ENCODE data around the gene GARS1.
"Not testable (repeated sequence)": the region's sequence is repeated elsewhere in the genome, so short reads cannot be mapped to it uniquely, and the experiment has no call there.

The GARS1 gene

DNA sequence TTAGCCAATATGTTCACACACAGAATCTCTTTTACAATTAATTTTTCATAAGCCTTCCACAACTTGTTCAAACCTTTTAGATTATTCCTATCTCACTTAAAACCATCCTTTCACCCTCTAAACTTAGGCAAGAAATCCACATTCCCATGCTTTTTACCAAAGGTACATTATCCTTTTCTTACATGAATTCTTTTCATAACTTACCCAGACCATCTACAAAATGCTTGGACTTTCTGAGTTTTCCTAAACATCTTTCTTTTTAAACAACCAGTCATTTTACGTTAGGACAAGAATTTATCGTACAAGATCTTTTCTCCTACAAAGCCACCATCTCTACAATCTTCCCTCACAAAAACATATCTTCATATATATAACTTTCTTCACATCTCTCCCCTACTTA lies 18.8 kb upstream of the GARS1 start:
- DNase-seq, result no peak

DNA sequence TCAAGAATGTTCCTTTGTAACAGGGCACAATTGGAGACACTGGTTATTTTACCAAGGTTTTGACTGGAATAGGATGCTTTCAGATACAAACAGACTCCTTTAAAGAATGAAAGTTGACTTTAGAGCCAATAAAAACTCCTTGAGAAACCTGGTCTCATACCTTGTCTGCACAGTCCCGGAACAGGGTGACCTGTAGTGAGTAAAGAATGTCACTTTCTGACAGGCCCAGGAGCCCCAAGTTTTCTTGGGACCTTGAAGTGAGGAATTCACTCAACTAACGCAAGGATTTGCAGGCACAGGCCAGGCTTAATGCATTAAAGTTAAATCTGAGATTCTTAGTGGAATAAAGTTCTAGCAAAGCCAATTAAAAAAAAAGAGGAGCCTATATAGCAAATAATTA lies 11.5 kb upstream of the GARS1 start:
- DNase-seq, result no peak

DNA sequence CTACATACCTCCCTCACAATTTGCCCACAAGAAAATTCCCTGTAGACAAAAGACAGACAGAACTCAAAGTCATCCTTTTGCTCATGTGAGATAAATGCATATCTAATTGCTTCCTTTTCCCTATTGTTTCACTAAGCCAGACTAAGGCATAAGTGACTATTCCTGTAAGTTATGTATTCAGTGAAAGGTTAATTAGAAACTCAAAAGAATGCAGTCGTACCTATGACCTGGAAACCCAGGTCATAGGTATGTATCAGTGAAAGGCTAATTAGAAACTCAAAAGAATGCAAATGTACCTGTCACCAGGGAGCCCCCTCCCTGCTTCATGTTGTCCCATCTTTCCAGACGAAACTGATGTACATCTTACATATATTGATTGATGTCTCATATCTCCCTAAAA lies 10.3 kb upstream of the GARS1 start:
- no peak for DNase-seq

DNA sequence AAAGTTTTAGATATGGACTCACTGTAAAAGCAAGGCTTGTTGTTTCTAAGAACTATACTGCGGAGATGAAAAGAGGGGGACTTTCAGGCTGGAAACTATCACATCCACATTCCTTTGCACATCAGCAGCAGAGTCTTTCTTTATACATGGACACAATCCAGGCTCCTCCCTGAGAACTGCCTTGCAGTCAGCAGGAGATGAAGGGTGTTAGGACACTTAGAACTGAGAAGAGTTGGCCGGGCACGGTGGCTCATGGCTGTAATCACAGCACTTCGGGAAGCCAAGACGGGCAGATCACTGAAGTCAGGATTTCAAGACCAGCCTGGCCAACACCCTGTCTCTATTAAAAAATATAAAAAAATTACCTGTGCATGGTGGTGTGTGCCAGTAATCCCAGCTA lies 9.7 kb upstream of the GARS1 start:
- DNase-seq, result no peak

DNA sequence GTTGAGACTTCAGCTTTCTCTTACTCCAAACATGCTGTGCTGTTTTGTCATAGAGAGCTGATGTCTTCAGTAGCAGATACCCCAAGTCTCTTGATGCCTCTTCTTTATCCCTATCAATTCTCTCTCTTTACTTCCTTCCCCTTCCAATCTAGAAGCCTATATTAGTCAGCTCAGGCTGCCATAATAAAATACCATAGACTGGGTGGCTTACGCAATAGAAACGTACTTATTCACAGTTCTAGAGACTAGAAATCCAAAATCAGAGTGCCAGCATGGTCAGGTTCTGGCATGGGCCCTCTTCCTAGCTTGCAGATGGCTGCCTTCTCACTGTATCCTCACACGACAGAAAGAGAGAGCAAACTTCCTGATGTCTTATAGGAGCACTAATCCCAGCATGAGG lies 9.0 kb upstream of the GARS1 start:
- no peak for DNase-seq

DNA sequence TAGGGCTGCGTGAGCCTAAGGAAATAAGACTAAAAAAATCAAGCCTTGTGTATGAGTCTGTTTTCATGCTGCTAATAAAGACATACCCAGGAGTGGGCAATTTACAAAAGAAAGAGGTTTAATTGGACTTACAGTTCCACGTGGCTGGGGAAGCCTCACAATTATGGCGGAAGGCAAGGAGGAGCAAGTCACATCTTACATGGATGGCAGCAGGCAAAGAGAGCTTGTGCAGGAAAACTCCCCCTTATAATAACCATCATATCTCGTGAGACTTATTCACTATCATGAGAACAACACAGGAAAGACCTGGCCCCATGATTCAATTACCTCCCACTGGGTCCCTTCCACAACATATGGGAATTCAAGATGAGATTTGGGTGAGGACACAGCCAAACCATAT lies 7.1 kb upstream of the GARS1 start:
- DNase-seq, result not testable (repeated sequence)

DNA sequence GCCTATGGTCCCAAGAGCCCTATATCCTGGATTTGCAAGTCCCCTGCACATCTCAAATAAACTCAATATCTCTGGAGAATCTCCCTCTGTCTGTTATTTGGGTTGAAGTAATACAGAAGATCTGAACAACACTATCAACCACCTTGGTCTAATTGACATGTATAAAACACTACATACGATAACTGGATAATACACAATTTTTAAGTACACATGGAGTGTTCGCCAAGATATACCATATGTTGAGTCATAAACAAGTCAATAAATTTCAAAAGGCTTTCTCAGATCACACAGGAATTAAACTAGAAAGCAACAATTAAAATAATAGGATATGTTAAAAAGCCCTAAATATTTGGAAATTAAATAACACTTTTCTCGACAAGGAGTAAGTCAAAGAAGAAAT lies 5.6 kb upstream of the GARS1 start:
- no peak for DNase-seq

DNA sequence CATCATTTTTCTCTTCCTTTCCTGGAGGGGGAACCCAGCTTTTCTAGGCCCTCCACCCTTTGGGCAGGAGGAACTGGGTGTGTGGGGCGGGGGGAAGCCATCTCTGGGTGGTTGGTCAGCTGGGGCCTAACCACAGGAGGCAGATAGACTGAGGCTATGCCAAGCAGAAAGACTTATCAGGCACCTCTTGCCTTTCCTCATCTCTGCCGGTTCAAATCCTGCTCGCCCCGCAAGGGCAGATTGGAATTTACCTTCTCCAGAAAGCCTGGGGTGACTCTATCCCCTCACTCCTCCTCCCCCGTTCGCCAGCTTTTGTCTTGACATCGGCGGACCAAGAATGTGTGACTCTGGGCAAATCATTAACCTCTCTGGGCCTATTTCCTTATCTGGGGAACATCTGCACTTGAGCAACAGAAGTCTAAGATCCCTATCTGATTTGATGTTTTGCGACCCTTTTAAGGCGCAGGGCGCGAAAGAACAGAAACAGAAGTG lies 584 bp upstream of the GARS1 start:
- DNase-seq, result peak; percentile 33

DNA sequence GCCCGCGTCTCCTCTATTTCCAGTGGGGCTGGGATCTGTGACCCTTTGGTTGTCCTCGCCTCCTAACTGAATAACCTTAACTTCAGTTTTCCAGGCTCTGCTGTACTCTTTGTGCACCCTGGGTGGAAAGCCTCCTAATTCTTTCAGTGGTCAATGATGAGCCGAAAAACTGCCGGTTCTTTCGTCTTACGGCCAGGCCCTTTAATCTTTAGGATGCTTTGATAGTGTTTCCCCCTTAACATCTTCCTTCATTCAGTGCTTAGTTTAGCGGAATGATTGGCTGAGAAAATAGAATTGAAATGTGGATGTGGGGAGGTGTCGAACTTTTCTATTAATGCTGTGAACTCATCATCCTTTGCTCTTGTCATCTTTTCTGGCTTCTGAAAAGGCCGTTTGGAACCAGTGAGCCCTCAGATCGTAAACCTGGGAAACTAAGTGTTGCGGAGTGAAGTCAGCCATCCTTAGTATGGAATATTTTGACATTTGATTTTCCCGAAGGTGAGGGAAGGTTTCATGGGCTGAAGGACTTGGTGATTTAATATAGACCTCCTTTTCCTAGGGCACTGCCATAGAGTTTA lies 847 bp downstream of the GARS1 start:
- no peak for DNase-seq

DNA sequence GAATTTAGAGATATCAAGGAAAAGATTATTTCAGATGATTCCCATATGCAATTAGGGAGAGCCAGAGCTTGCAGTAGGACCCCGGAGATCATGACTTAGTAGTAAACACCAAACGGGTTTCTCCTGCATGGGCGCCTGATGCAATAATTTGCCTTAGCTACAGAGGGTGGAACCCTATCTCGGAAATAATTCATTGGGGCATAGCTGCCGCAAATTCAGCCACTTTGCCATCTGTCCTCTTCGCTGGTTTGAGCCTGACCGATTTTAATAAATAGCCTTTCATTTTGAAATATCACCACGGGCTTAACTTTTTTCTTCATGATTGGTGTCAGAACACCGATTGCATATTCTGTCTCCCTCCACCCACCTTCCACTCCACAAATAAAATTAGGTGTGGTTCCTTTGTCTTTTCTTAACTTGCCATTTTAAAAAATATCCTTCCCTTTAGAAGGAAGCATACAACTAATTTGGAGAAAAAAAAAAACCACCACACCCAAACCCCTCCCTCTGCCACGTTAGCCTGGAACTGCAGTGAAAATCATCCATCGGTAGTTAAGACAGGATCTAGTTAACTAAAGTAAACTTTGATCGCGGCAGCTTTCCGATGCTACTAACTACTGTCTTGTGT lies 1.4 kb downstream of the GARS1 start:
- DNase-seq, result no peak

DNA sequence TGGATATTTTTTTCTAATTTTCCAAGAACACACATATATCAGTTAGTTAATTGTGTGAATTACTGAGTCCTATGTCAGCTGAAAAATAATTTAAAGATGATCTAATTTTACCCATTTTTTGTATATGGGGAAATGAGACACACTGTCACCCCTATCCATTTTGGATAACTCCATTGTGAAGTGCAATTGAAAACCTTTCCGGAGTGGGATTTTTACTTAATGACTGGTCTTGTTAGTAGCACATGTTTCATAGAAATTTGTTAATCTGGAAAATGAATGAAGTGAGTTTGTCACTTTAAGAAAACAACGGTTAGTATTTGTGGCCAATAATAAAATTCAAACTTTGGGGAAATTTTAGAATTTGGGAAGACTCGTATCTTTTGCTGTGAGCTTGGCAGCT lies 2.0 kb downstream of the GARS1 start:
- no peak for DNase-seq

DNA sequence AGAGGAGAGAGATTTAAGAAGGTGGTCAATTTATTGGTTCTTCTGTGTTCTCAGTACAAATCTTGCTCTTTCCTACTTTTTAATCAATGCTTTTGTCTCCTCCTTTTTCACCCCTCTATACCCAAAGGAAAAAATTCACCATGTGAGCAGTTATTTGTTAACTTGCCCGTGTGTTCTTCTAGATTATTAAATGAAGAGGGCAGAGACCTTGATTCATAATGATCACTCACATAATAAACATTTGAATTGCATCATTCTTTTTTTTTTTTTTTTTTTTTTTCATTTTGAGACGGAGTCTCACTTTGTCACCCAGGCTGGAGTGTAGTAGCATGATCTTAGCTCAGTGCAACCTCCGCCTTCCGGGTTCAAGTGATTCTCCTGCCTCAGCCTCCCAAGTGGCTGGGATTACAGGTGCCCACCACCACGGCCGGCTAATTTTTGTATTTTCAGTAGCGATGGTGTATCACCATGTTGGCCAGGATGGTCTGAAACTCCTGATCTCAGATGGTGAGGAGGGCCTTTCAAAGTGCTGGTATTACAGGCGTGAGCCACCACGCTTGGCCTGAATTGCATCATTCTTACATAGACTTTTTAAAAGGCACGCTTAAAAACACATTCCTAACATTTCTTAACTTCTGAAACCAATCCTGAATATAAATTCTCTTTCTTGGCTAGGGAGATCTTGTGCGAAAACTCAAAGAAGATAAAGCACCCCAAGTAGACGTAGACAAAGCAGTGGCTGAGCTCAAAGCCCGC lies 3.6 kb downstream of the GARS1 start:
- no peak for DNase-seq

DNA sequence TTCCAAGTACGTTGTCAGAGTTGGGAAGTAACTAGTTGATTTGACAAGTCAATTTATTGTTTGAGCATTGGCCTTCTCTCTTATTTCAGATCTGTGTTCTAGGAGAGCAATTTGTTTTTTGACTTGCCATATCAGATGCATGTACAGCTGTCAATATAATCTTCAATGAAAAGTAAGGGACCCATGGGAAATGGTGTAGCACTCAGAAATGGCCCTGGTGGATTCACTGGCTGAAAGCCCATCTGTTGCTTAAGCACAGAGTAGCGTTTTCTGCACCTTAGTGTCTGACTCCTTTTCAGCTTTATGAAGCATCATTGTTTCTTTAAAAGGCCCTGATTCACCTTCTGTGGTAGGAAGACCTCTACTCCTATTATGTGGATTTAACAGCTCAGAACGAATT lies 10.2 kb downstream of the GARS1 start:
- no peak for DNase-seq

DNA sequence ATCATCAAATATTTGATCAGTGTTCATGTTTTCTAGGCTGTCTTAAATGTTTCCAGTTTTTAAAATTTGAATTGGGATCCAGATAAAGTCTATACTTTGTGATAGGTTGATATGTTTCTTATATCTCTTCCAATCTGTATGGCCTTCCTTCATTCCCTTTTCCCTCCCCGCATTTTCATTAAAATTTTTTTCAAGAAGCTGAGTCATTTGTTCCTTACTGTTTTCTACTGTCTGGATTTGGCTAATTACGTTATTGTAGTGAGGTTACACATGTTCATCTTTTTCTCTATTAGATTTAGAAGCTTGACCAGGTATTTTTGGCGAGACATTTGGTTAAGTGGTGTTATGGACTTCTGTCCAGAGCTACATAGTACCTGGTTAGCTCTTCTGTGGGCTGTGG lies 11.2 kb downstream of the GARS1 start:
- no peak for DNase-seq

DNA sequence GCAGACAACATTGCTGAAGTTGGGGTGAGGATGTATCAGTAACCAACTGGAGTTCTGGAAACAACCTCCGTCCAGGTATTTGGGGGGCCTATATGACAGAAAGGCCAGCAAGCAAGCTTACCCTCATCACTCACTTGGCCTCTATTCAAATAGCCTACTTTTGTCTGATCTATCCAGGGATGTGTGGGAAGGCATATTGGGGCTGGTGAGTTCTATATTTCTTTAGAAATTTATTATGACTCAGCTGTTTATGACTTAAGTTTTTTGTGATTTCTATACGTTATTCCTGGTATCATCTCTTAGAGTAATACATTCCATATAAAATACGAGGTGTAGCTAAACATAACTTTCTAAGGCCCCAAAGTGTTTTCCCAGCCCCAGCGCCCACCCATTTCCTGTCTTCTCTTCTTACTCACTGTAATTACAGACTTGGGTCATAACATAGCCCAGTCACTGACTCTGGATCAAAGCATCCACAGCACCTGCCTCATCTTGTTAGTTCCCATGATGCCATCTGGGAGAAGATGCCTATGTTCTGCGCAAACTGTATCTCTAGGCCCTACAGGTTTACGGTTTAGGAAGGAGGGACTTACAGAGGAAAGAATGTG lies 18.1 kb downstream of the GARS1 start:
- no peak for DNase-seq

DNA sequence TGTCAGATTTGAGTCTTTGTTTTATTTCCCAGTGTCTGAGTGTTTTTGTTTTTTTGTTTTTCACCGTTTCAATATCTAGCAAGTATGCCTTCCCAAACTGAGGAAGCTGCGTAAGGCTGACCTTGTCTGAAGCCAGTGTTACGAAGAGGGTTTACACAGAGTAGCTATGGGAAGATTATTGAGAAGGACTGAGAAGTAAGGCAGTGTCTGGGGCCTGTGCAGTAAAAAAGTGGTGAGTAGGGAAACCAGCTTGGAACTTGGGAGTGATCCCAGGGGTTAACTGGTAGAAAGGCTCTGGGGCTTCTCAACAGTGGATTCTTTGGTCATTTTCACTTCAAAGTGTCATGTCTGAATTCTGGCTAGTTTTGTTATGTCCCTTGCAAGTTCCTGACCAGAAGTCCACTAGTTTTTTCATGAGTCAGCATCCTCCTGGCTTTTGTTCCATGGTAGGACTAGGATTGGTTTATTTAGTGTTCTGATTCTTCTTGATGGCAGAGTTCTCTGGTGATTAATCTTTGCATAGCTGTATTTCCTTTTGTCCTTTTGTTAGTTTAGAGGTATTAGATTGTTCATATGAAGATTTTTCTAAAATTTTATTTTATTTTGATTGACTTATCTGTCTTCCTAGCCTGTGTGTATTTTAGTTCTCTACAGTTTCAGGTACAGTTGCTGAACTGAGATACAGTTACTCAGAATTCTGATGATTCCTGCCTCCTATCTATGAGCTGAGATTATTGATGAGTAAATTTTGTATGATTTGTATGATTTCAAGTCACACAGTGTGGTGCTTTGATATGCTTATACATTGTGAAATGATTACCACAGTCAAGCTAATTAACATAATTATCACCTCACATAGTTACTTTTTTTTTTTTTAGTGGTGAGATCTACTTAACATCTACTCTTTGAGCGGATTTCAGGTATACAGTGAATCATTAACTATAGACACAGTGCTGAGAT lies 19.0 kb downstream of the GARS1 start:
- no peak for DNase-seq

DNA sequence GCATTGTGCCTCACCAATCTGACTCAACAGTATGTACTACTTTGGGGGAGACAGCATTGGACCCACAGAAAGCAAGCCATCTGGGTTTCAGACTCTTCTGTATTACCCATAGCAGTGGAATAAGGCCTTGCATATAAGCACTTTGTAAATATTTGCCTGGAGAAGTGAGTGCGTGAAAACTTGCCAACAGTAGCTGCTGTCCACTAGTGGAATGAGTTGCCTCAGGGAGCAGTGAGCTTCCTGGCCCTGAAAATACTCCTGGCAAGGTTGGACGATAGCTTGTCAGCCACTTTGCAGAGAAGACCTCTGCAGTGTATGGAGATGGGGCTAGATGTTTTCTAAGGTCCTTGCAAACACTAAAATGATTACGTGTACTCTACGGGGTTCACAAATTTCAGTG lies 21.6 kb downstream of the GARS1 start:
- no peak for DNase-seq

DNA sequence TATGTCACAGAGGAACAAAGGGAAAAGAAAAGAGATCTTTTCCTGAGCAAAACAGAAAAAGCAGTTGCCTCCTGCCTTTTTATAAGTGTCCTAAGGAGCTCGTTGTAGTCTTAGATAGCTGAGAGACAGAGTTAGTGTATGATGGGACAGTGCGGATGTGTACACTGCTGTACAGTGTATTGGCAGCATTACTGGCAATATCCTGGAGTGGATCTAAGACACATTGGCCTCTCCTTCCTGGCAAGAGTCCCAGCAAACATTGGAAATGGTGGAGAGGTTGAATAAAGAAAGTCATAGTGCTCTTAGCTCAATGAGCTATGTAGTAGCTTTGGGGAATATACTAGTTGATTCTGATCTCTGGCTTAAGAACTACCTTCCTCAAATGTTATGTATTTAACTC lies 22.7 kb downstream of the GARS1 start:
- no peak for DNase-seq

DNA sequence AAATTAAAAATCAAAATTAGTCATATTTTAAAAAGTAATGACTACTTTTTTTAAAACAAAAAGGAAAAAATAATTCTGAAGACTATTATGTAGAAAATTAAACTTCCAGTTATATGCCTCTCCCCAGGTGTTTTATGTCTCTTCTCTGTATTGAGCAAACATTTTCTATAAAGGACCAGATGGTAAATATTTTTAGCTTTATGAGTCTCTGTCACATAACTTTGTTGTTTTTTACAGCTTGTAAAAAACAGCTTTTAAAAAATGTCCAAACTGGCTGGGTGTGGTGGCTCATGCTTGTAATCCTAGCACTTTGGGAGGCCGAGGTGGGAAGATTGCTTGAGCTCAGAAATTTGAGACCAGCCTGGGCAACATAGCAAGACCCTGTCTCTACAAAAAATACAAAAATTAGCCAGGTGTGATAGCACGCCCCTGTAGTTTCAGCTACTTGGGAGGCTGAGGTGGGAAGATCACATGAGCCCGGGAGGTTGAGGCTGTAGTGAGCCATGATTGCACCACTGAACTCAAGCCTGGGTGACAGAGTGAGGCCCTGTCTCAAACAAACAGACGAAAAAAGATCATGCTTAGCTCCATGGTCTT lies 23.5 kb downstream of the GARS1 start:
- DNase-seq, result no peak

DNA sequence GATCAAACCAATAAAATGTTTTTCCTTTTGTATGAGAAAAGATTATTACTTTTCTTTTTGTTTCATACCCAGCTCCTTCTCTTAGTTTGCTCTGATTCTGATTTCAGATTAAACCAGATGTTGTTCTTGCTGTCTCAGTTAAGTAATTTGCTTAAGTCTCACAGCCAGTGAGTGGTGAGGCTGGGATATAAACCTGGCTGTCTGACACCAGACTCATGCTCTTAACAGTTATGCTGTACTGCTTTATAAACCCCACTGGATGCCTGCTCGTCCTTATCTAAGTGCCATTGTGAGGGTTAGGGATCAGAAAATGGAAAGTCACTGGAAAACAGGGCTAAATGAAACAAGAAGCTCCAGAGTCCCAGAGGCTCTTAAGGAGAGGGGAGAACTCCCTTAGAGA lies 24.3 kb downstream of the GARS1 start:
- no peak for DNase-seq

DNA sequence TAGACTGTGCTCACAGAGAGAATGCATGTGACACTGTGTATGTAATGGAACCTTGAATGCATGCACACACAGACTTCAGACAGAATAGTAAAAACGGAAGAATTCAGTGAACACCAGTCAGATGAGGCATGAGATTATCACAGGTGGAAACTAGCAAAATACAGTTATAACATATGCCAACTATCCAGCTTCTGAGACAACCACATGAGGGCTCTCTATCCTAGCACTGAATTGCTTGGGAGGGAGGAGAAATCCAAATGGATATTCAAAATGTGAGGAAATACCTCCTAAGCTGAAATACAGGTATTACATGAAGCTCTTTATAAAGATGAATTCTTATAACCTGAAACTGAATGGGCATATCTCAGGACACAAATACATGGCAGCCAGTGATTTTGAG lies 30.6 kb downstream of the GARS1 start:
- no peak for DNase-seq

DNA sequence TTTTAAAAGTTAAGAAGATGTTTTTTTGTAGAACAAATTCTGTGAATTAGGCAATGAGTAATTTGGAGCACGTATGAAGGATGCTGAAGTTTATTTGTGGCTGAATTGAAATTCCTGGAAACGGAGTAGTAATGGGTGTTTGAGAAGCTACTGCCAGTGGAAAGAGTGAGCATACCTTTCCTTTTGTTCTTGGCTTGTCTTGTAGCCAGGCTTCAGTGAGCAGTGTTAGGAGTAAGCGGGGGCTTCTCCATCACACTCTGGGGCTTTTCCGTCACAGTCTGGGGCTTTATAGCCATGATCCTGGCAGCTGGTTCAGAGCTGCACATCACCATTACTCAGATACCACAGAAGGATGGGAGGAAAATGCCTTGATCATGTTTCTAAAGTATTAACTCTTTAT lies 32.3 kb downstream of the GARS1 start:
- no peak for DNase-seq
